HTR-8/SVneo (cell line): Measurements from ENCODE around the gene PIGR.
"Not testable (repeated sequence)": the region's sequence is repeated elsewhere in the genome, so short reads cannot be mapped to it uniquely, and the experiment has no call there.

Source experiments
- DNase-seq: peaks from one replicate; pipeline ENCODE4 v3.0.0; 2011; ENCODE audit warnings: low spot score, mixed read lengths; ENCODE audit not compliant: insufficient read length
- FAIRE-seq: peaks from 2 replicates; lab custom pipeline; 2011; peaks lifted over from hg19 to GRCh38; lab: Jason Lieb, UNC

The PIGR gene

GRCh38 chr1:206939131-206939530, 7.1 kb downstream of the PIGR start:
- DNase-seq (no peak), FAIRE-seq (no peak)

DNA sequence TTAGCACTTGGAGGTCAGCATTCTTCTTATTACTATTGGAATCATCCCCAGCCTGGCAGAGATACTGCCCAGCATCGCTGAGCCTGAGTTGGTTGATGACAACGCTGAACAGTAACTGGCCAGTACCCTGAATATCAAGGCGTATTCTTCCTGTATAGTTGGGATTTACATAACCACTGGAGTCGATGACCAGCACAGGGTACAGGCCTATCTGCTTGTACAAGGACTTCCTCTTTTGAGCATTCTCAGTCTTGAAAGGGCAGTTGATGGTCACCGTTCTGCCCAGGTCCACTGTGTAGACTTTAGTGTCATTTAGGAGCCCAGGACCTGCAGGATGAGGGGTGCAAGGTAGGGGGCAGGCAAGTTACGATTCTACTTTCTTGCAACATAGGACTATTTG, 8.8 kb downstream of the PIGR start:
- DNase-seq: no peak
- FAIRE-seq: no peak

GRCh38 chr1:206935491-206936067, 10.7 kb downstream of the PIGR start:
- FAIRE-seq (no peak), DNase-seq (no peak)

GRCh38 chr1:206933333-206933945, 12.8 kb downstream of the PIGR start:
- DNase-seq (no peak), FAIRE-seq (no peak)

- no peak for FAIRE-seq
- no peak for DNase-seq
Measured at GRCh38 chr1:206932177-206932576, 14.1 kb downstream of the PIGR start.

GRCh38 chr1:206931709-206932108, 14.6 kb downstream of the PIGR start:
- no peak for DNase-seq
- FAIRE-seq: no peak

- DNase-seq: no peak
- no peak for FAIRE-seq
Measured at GRCh38 chr1:206930210-206930798, 16.0 kb downstream of the PIGR start.

DNA sequence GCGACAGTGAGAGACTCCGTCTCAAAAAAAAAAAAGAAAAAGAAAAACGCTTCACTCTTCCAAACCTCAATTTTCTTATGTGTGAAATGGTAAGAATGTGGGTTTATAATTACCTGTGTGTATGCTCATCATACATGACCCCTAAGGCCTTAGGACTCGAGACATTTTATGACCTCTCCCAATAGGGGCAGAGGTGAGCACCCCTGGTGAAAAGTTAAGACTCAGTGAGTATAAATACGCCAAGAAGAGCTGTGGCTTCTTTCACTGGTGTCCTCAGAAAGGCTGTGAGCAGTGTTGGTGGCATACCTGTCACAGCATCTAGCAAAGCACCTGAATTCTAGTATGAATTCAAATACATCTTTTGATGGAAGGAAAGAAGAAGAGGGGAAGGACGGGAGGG, 16.7 kb downstream of the PIGR start:
- DNase-seq (no peak), FAIRE-seq (no peak)

GRCh38 chr1:206926286-206926685, 20.0 kb downstream of the PIGR start:
- DNase-seq (no peak), FAIRE-seq (no peak)

- DNase-seq: no peak
- FAIRE-seq: no peak
Measured at GRCh38 chr1:206925106-206925736, 21.0 kb downstream of the PIGR start.

DNA sequence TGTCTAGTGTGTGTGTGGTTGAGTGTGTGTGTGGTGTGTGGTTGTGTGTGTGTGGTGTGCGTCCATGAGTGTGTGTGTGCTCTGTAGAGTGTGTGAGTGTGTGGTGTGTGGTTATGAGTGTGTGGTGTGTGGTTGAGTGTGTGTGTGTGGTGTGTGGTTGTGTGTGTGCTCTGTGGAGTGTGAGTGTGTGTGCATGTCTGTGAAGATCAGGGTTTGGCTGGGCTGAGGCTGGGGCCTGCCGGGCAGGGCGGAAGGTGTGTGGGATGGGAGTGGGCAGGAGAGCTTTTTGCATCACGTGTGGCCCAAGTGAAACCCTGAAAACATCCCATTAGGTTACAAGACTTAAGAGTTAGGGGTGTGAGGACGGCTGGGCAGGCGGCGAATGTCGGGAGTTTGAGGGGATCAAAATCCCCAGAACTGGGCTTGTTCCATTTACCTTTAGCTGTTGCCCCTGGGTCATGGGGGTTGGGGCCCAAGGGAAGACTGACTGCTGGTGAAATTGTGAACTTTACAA, 21.6 kb downstream of the PIGR start:
- DNase-seq (no peak), FAIRE-seq (no peak)

- not testable (repeated sequence) for DNase-seq
- peak; percentile 100 for FAIRE-seq
Measured at GRCh38 chr1:206923961-206924557, 22.2 kb downstream of the PIGR start.

DNA sequence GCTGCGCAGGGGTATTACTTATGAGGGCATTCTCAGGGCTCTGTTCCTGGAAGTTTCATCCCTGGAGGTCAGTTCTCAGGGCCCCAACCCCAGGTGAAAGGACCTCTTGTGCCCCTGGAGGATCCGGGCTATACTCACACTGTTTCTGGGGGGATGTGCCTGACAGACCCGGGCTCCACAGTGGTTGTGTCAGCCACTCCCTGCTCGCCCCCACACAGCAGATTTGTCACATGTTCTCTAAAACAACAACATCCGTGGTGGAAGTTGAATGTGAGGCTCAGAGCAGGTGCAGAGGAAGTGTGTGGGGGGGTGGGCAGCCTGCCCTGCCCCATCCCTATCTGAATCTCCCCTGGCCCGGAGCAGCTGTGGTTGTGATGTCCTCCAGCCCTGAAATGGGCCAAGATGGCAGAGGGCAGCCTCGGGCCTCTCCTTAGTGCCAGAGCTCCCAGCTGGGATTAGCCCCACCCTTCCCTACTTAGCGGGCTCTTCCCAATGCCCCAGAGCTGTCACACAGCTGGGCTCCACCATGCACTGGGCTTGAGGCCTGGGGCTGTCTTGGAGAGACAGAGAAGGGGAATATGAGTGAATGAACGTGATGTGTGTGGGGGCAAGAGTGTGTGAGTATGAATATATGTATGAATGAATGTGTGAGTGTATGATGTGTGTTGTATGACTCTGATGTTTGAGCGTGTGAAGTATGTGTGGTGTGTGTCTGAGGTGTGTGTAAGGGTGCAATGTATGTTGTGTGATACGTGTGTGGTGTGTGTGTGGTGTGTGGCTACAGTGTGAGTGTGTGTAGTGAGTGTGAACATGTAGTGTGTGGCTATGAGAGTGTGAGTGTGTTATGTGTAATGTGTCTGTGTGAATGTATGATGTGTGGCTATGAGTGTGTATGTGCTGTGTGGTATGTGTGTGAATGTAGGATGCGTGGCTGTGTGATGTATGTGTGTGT, 23.0 kb downstream of the PIGR start:
- FAIRE-seq (no peak), DNase-seq (no peak)

GRCh38 chr1:206922524-206922923, 23.7 kb downstream of the PIGR start:
- DNase-seq (no peak), FAIRE-seq (no peak)

GRCh38 chr1:206921772-206922265, 24.4 kb downstream of the PIGR start, which contains the start of gene FCMR:
FCMR (minus strand) TSS chr1:206921941; CDS start chr1:206921854, 87 bp downstream.
- FAIRE-seq: no peak
- no peak for DNase-seq

- no peak for DNase-seq
- no peak for FAIRE-seq
Measured at GRCh38 chr1:206918076-206918475, 28.2 kb downstream of the PIGR start.

- no peak for FAIRE-seq
- no peak for DNase-seq
Measured at GRCh38 chr1:206916000-206916709, 30.1 kb downstream of the PIGR start.

- DNase-seq: no peak
- FAIRE-seq: no peak
Measured at GRCh38 chr1:206915030-206915735, 31.1 kb downstream of the PIGR start.
